ENCODE measurements around the gene RCN1. TPM values are rescaled to one million over a fixed set of nuclear protein-coding genes. Genes with fewer than 3 reads are reported as not detected.

RCN1 gene
- total and polyA plus RNA-seq, 2 of the 8 experiments (the other 6 are each of a cell fraction or from before 2014, with no cell fraction given) = 45.1 to 123 TPM

DNA sequence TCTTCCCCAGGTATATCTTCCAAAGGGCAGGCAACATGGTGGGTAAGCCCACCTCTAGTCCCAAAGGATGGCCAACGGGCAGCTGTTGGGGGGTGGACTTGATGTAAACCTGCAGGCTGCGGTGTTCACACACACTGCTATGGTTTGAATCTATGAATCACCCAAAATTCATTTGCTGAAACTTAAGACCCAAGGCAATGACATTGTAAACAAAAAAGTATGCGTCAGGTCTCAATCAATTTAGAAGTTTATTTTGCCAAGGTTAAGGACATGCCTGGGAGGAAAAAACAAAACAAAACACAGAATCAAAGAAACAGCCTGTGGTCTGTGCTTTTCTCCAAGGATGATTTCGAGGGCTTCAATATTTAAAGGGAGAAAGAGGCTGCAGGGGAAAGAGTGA, 18.3 kb downstream of the RCN1 start:
- TF ChIP-seq RFX5 (IDR thresholded peaks at IDR 0.05; ENCODE audit: borderline replicate concordance, low read depth, low read length) = no peak
- no peak for TF ChIP-seq SUZ12 (IDR thresholded peaks at IDR 0.05; ENCODE audit: low read length)
- TF ChIP-seq POU5F1 (IDR thresholded peaks at IDR 0.05; ENCODE audit: low read depth, low read length) = no peak
- no peak for TF ChIP-seq FOSL1 (IDR thresholded peaks at IDR 0.05; ENCODE audit: insufficient read depth, low read depth, low read length)
- TF ChIP-seq SIX5 (IDR thresholded peaks at IDR 0.05; ENCODE audit: low read depth, low read length) = no peak
- H2BK12ac ChIP-seq (ENCODE audit: low read depth, low read length) = no peak overlapping the region
- peaks cover 0 to 4% (median 0%) of the 10 kb centered on the region in 4 experiments; a peak in 2 of 7 replicates for H3K4me1 ChIP-seq (replicated peaks in 1 of 4; ENCODE audit: control insufficient read depth in 3 of 4, insufficient read depth in 4 of 4, low read length in 3 of 4)
- no peak overlapping the region for H4K5ac ChIP-seq (ENCODE audit: insufficient read length, low read depth, low read length)
- WGBS, 2 experiments (ENCODE audit: extremely low coverage in 1 of 2, insufficient coverage in 1 of 2, insufficient read length in 1 of 2, insufficient replicate concordance in 2 of 2, low coverage in 1 of 2, low lambda C conversion rate in 2 of 2, missing lambda C conversion rate in 1 of 2) = 91% methylated on average over 4 of the region's 4 CpGs; no CpG with 5 or more reads in 1 of the 2 experiments
- no peak overlapping the region for H3K27ac ChIP-seq (ENCODE audit: low read depth, low read length)
- H3K23ac ChIP-seq (ENCODE audit: insufficient read length) = no peak overlapping the region
- no peak overlapping the region for H3K14ac ChIP-seq (ENCODE audit: insufficient read length)
- H3K79me2 ChIP-seq (ENCODE audit: control insufficient read depth in 1 of 2, insufficient read depth in 2 of 2, low read length in 2 of 2) = no peaks in the 10 kb centered on the region
- H3K27me3 ChIP-seq (replicated peaks in 1 of 4; ENCODE audit: control insufficient read depth in 3 of 4, extremely low read depth in 1 of 4, insufficient read depth in 3 of 4, low read length in 3 of 4) = peaks cover 0 to 1% (median 0%) of the 10 kb centered on the region in 4 experiments; a peak in 1 of 7 replicates
- H4K91ac ChIP-seq (replicated peaks; ENCODE audit: insufficient read length, low read length) = no peak overlapping the region
- H2BK120ac ChIP-seq (replicated peaks; ENCODE audit: low read depth, low read length) = no peak overlapping the region
- no peak overlapping the region for H2BK15ac ChIP-seq (ENCODE audit: low read length)
- H2AK5ac ChIP-seq (ENCODE audit: low read depth, low read length) = no peak overlapping the region
- H3K4me2 ChIP-seq (ENCODE audit: insufficient read depth in 1 of 2, low read depth in 2 of 2, low read length in 2 of 2) = no peak overlapping the region
- no peaks in the 10 kb centered on the region for H3K79me1 ChIP-seq (ENCODE audit: low read depth, low read length)
- no peak overlapping the region for H3K4me3 ChIP-seq (ENCODE audit: extremely low read depth in 1 of 4, insufficient read depth in 2 of 4, low read depth in 3 of 4, low read length in 4 of 4)
- H2AFZ ChIP-seq (ENCODE audit: low read length) = no peak overlapping the region
- no peak for DNase-seq (ENCODE audit: low read depth in 1 of 2, low spot score in 2 of 2)
- H3K18ac ChIP-seq (ENCODE audit: extremely low read depth, low read length) = no peak overlapping the region
- H3K4ac ChIP-seq (replicated peaks; ENCODE audit: insufficient read length, low read depth, low read length) = no peak overlapping the region
- H4K20me1 ChIP-seq (replicated peaks in 1 of 2; ENCODE audit: control insufficient read depth in 1 of 2, insufficient read depth in 2 of 2, low read length in 2 of 2) = peaks cover 0 to 3% of the 10 kb centered on the region in 2 experiments
- ChIA-PET POLR2A (ENCODE audit: partially characterized antibody) (interaction anchor here (0.6 to 1.6 kb wide), 2 partner anchors 18 to 20 kb away, joined by 3 to 4 read pairs; partner anchors contain the start of gene RCN1), CTCF (ENCODE audit: partially characterized antibody) (interaction anchor here (1.5 kb wide), 1 partner anchor 37 kb away, joined by 3 read pairs; no protein-coding TSS in a partner anchor)
- H4K8ac ChIP-seq (ENCODE audit: extremely low read depth, insufficient read depth, low read length) = no peak overlapping the region
- no peaks in the 10 kb centered on the region for H3K9me3 ChIP-seq (ENCODE audit: insufficient read depth in 2 of 2, low read depth in 1 of 2, low read length in 1 of 2)
- no peak overlapping the region for H2BK20ac ChIP-seq (ENCODE audit: low read length)
- no peak for FAIRE-seq
- H3K9ac ChIP-seq (replicated peaks in 1 of 4; ENCODE audit: extremely low read depth in 1 of 4, low read depth in 3 of 4, low read length in 3 of 4) = no peak overlapping the region
- peaks cover 0 to 9% (median 4%) of the 10 kb centered on the region in 4 experiments; a peak in 6 of 8 replicates for H3K36me3 ChIP-seq (ENCODE audit: control insufficient read depth in 2 of 4, insufficient read depth in 4 of 4, low read length in 3 of 4)
- no peaks in the 10 kb centered on the region for H3K23me2 ChIP-seq (ENCODE audit: low read depth, low read length)
- no peak overlapping the region for H2BK5ac ChIP-seq (ENCODE audit: low read depth, low read length)
- H3K56ac ChIP-seq (replicated peaks; ENCODE audit: insufficient read length, low read depth, low read length) = no peak overlapping the region

All from H1 (cell line).